H9 (cell line): ENCODE measurements around the gene LUZP2. TPM values are rescaled to one million over a fixed set of nuclear protein-coding genes. Genes with fewer than 3 reads are reported as not detected.

Source experiments
- DNase-seq: peaks from one replicate; pipeline ENCODE4 v3.0.0-alpha.2; 2017
- H2AFZ ChIP-seq: one replicate; pipeline ENCODE4 v1.6.1; 2013; ENCODE audit warnings: mild to moderate bottlenecking, low read length, control low read depth, moderate library complexity
- H2AK5ac ChIP-seq: 2 replicates; pipeline ENCODE4 v1.6.1; 2013; ENCODE audit warnings: low read length, control low read depth, mixed read lengths; ENCODE audit not compliant: insufficient read length
- H2BK120ac ChIP-seq: one replicate; pipeline ENCODE4 v1.6.1; 2013; ENCODE audit warnings: low read depth, mild to moderate bottlenecking, low read length, control low read depth, inconsistent platforms; ENCODE audit not compliant: poor library complexity, severe bottlenecking
- H2BK12ac ChIP-seq: 2 replicates; pipeline ENCODE4 v1.6.1; 2013; ENCODE audit warnings: low read length, control low read depth, mixed read lengths, low read depth; ENCODE audit not compliant: insufficient read length
- H2BK15ac ChIP-seq: 2 replicates; pipeline ENCODE4 v1.6.1; 2013; ENCODE audit warnings: low read depth, low read length, control low read depth
- H2BK20ac ChIP-seq: one replicate; pipeline ENCODE4 v1.6.1; 2013; ENCODE audit warnings: low read depth, mild to moderate bottlenecking, low read length, control low read depth, inconsistent platforms; ENCODE audit not compliant: poor library complexity, severe bottlenecking
- H2BK5ac ChIP-seq: 2 replicates; pipeline ENCODE4 v1.6.1; 2013; ENCODE audit warnings: low read length, control low read depth, mixed read lengths; ENCODE audit not compliant: insufficient read length
- H3K14ac ChIP-seq: 2 replicates; pipeline ENCODE4 v1.6.1; 2013; ENCODE audit warnings: low read length, control low read depth; ENCODE audit not compliant: insufficient read depth
- H3K18ac ChIP-seq: 2 replicates; pipeline ENCODE4 v1.6.1; 2013; ENCODE audit warnings: low read depth, mild to moderate bottlenecking, mixed read lengths, low read length, control low read depth; ENCODE audit not compliant: insufficient read length
- H3K23ac ChIP-seq: 2 replicates; pipeline ENCODE4 v1.6.1; 2013; ENCODE audit warnings: low read length, control low read depth, mixed read lengths, low read depth; ENCODE audit not compliant: insufficient read length
- H3K23me2 ChIP-seq: 2 replicates; pipeline ENCODE4 v1.6.1; 2013; ENCODE audit warnings: low read depth, mild to moderate bottlenecking, mixed read lengths, low read length, control low read depth; ENCODE audit not compliant: insufficient read length, poor library complexity, severe bottlenecking
- H3K27ac ChIP-seq: 2 replicates; pipeline ENCODE4 v1.5.1; 2013; ENCODE audit warnings: low read length, control low read depth, mixed read lengths, low read depth; ENCODE audit not compliant: insufficient read length
- H3K27me3 ChIP-seq: 2 replicates; pipeline ENCODE4 v1.6.1; 2013; ENCODE audit warnings: low read length, control low read depth, inconsistent platforms; ENCODE audit not compliant: insufficient read depth
- H3K4ac ChIP-seq: 2 replicates; pipeline ENCODE4 v1.6.1; 2013; ENCODE audit warnings: low read depth, mild to moderate bottlenecking, control low read depth, inconsistent platforms, low read length, moderate library complexity
- H3K4me1 ChIP-seq: 2 replicates; pipeline ENCODE4 v1.6.1; 2013; ENCODE audit warnings: low read length, control low read depth, inconsistent platforms; ENCODE audit not compliant: insufficient read depth
- H3K4me2 ChIP-seq: 2 replicates; pipeline ENCODE4 v1.6.1; 2013; ENCODE audit warnings: low read length, control low read depth, mixed read lengths; ENCODE audit not compliant: insufficient read length, insufficient read depth
- H3K56ac ChIP-seq: 2 replicates; pipeline ENCODE4 v1.6.1; 2013; ENCODE audit warnings: low read depth, mild to moderate bottlenecking, mixed read lengths, low read length, control low read depth; ENCODE audit not compliant: insufficient read length
- H3K79me1 ChIP-seq: 2 replicates; pipeline ENCODE4 v1.6.1; 2013; ENCODE audit warnings: low read depth, mild to moderate bottlenecking, moderate library complexity, low read length, control low read depth, inconsistent platforms; ENCODE audit not compliant: insufficient read depth, poor library complexity, severe bottlenecking
- H3K79me2 ChIP-seq: 2 replicates; pipeline ENCODE4 v1.6.1; 2013; ENCODE audit warnings: low read length, control low read depth, inconsistent platforms; ENCODE audit not compliant: insufficient read depth
- H3K9ac ChIP-seq: 2 replicates; pipeline ENCODE4 v1.6.1; 2013; ENCODE audit warnings: low read length, control low read depth, mixed read lengths; ENCODE audit not compliant: insufficient read length; ENCODE audit errors: extremely low read depth
- H3K9me3 ChIP-seq: one replicate; pipeline ENCODE4 v1.6.1; 2013; ENCODE audit warnings: low read depth, low read length, inconsistent platforms; ENCODE audit not compliant: control insufficient read depth
- H3T11ph ChIP-seq: one replicate; pipeline ENCODE4 v1.6.1; 2013; ENCODE audit warnings: mild to moderate bottlenecking, low read length, control low read depth, inconsistent platforms
- H4K20me1 ChIP-seq: one replicate; pipeline ENCODE4 v1.6.1; 2013; ENCODE audit not compliant: control insufficient read depth, insufficient read length, insufficient read depth
- H4K5ac ChIP-seq: 2 replicates; pipeline ENCODE4 v1.6.1; 2013; ENCODE audit warnings: low read depth, mild to moderate bottlenecking, mixed read lengths, low read length, control low read depth; ENCODE audit not compliant: insufficient read length
- H4K8ac ChIP-seq: replicated peaks from 2 replicates; pipeline ENCODE4 v1.6.1; 2013; ENCODE audit warnings: low read length, control low read depth, mixed read lengths, low read depth; ENCODE audit not compliant: insufficient read length
- H4K91ac ChIP-seq: 2 replicates; pipeline ENCODE4 v1.6.1; 2013; ENCODE audit warnings: low read depth, mild to moderate bottlenecking, moderate library complexity, mixed read lengths, low read length, control low read depth; ENCODE audit not compliant: insufficient read length
- H3K27ac Mint-ChIP-seq, 3 experiments: 2 replicates in 2 of 3; 3 replicates in 1 of 3; pipeline ENCODE4 v1.8.0; 2020 to 2021; ENCODE audit warnings: mixed read lengths in 3 of 3, mild to moderate bottlenecking in 1 of 3, moderate library complexity in 1 of 3
- H3K27me3 Mint-ChIP-seq: 2 replicates; pipeline ENCODE4 v1.8.0; 2021; ENCODE audit warnings: low read depth, mild to moderate bottlenecking, moderate library complexity, mixed read lengths
- H3K36me3 Mint-ChIP-seq, 3 experiments: 2 replicates in 2 of 3; 3 replicates in 1 of 3; pipeline ENCODE4 v1.8.0; 2020 to 2021; ENCODE audit warnings: low read depth in 3 of 3, mixed read lengths in 3 of 3; ENCODE audit not compliant: insufficient read depth in 1 of 3
- H3K4me1 Mint-ChIP-seq, 2 experiments: 2 replicates each; pipeline ENCODE4 v1.8.0; 2020; ENCODE audit warnings: mixed read lengths in 2 of 2
- H3K4me3 Mint-ChIP-seq, 2 experiments: 2 replicates in 1 of 2; 3 replicates in 1 of 2; pipeline ENCODE4 v1.8.0; 2020 to 2021; ENCODE audit warnings: mild to moderate bottlenecking in 2 of 2, mixed read lengths in 2 of 2, moderate library complexity in 1 of 2
- H3K9me3 Mint-ChIP-seq, 2 experiments: 2 replicates in 1 of 2; 3 replicates in 1 of 2; pipeline ENCODE4 v1.8.0; 2020; ENCODE audit warnings: mild to moderate bottlenecking in 2 of 2, mixed read lengths in 2 of 2, moderate library complexity in 1 of 2
- CTCF ChIP-seq: fragments of 200-600 bp; sonication (generic); conservative IDR thresholded peaks from 3 replicates; pipeline ENCODE4 v1.8.0; 2021; ENCODE audit warnings: antibody characterized with exemption, mild to moderate bottlenecking
- WGBS: extraction: QIAGEN DNeasy Blood & Tissue Kit; methylation state at CpG from one replicate; pipeline ENCODE4 v1.1.7; 2013; ENCODE audit warnings: missing lambda C conversion rate, low lambda C conversion rate, mixed read lengths; ENCODE audit not compliant: insufficient read length; ENCODE audit errors: extremely low coverage; 5-methylcytosine and 5-hydroxymethylcytosine counted together
- total RNA-seq: library from RNA; stranded (reverse); gene quantifications from 2 replicates; pipeline ENCODE4 v1.2.1, GENCODE V29; 2021

The LUZP2 gene
- total RNA-seq, 1 experiment from 2014 or later, result 25.4 TPM

GRCh38 chr11:24509114-24509513, 12.3 kb downstream of the LUZP2 start:
- Histone ChIP-seq H3K18ac (no peak overlapping the region), H4K8ac (no peak overlapping the region), H3K56ac (no peak overlapping the region), H3K4me2 (no peak overlapping the region), H3K23me2 (no peaks in the 10 kb centered on the region), H2BK20ac (no peak overlapping the region), H3K14ac (no peak overlapping the region), H3K23ac (no peak overlapping the region), H2AK5ac (no peak overlapping the region), H3K9me3 (no peaks in the 10 kb centered on the region), H4K5ac (no peak overlapping the region), H3K9ac (no peak overlapping the region), H3T11ph (no peak overlapping the region), H2BK5ac (no peak overlapping the region), H3K79me2 (no peaks in the 10 kb centered on the region), H3K27me3 (no peaks in the 10 kb centered on the region), H3K4ac (no peak overlapping the region), H3K4me1 (peaks cover 2% of the 10 kb centered on the region; the same call in 1 of the 2 replicates), H4K91ac (no peak overlapping the region), H2AFZ (no peak overlapping the region), H4K20me1 (no peaks in the 10 kb centered on the region), H2BK15ac (no peak overlapping the region), H2BK12ac (no peak overlapping the region), H3K27ac (no peak overlapping the region), H2BK120ac (no peak overlapping the region), H3K79me1 (no peaks in the 10 kb centered on the region)
- H3K9me3 Mint-ChIP-seq, result no peaks in the 10 kb centered on the region
- no peak for TF ChIP-seq CTCF
- DNase-seq, result no peak
- H3K4me3 Mint-ChIP-seq, result no peak overlapping the region
- H3K4me1 Mint-ChIP-seq, result peaks cover 11 to 16% of the 10 kb centered on the region in 2 experiments
- no CpG with 5 or more reads among the region's 3 CpGs for WGBS
- H3K27me3 Mint-ChIP-seq, result no peaks in the 10 kb centered on the region
- peaks cover 0 to 5% (median 0%) of the 10 kb centered on the region in 3 experiments; a peak in 1 of 7 replicates for H3K36me3 Mint-ChIP-seq
- no peak overlapping the region for H3K27ac Mint-ChIP-seq
